Neural crest cell (in vitro differentiated cells): ENCODE data around the gene FLACC1. TPM values are rescaled to one million over a fixed set of nuclear protein-coding genes. Genes with fewer than 3 reads are reported as not detected.
"Not testable (repeated sequence)": the region's sequence is repeated elsewhere in the genome, so short reads cannot be mapped to it uniquely, and the experiment has no call there.

Source experiments
- DNase-seq: peaks from one replicate; pipeline ENCODE4 v3.0.0; 2021; ENCODE audit warnings: low read depth, mixed read lengths, low spot score
- H3K27ac Mint-ChIP-seq: one replicate; pipeline ENCODE4 v1.8.0; 2021; ENCODE audit warnings: mild to moderate bottlenecking, mixed read lengths; ENCODE audit not compliant: unreplicated experiment
- H3K27me3 Mint-ChIP-seq: 2 replicates; pipeline ENCODE4 v1.8.0; 2021; ENCODE audit warnings: low read depth, mild to moderate bottlenecking, mixed read lengths
- H3K36me3 Mint-ChIP-seq: 2 replicates; pipeline ENCODE4 v1.8.0; 2021; ENCODE audit warnings: low read depth, mild to moderate bottlenecking, mixed read lengths
- H3K4me1 Mint-ChIP-seq: 2 replicates; pipeline ENCODE4 v1.8.0; 2021; ENCODE audit warnings: mixed read lengths
- H3K4me3 Mint-ChIP-seq: one replicate; pipeline ENCODE4 v1.8.0; 2021; ENCODE audit warnings: mild to moderate bottlenecking, mixed read lengths
- H3K9me3 Mint-ChIP-seq: 2 replicates; pipeline ENCODE4 v1.8.0; 2021; ENCODE audit warnings: mixed read lengths
- total RNA-seq: library from RNA; stranded (reverse); gene quantifications from 2 replicates; pipeline ENCODE4 v1.2.1, GENCODE V29; 2021
- TF ChIP-seq, protein P1 (sequence below): fragments of 200-600 bp; sonication (generic); conservative IDR thresholded peaks from 2 replicates; pipeline ENCODE4 v1.5.0; 2021; ENCODE audit warnings: antibody characterized with exemption, mild to moderate bottlenecking

Gene FLACC1
- total RNA-seq, 1 donor from 2014 or later = 1.0 TPM

DNA sequence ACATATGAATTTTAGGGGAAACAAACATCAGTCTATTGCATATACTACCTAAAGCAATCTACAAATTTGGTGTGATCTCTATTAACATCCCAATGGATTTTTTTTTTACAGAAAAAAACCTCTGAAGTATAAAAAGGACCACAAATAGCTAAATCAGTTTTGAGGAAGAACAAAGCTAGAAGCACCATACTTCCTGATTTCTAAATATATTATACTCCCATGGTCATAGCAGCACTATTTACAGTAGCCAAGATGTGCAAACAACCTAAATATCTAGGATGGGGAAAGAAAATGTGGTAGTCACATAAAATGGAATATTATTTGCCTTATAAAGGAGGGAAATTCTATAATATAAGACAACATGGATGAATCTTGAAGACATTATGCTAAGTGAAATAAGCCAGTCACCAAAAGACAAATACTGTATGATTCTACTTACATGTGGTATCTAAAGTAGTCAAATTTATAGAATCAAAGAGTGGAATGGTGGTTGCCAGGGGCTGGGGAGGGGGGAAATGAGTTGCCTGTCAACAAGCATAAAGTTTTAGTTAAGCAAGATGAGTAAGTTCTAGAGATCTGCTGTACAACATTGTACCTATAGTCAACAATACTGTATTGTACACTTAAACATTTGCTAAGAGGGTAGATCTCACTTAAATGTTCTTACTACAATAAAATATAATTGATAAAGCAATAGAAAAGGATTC is 114.4 kb downstream of the FLACC1 start:
- H3K36me3 Mint-ChIP-seq = no peaks in the 10 kb centered on the region
- H3K27me3 Mint-ChIP-seq = no peaks in the 10 kb centered on the region
- peaks cover 9% of the 10 kb centered on the region for H3K9me3 Mint-ChIP-seq
- H3K4me3 Mint-ChIP-seq = no peak overlapping the region
- H3K4me1 Mint-ChIP-seq = no peaks in the 10 kb centered on the region
- no peak overlapping the region for H3K27ac Mint-ChIP-seq
- TF ChIP-seq, protein P1, sequence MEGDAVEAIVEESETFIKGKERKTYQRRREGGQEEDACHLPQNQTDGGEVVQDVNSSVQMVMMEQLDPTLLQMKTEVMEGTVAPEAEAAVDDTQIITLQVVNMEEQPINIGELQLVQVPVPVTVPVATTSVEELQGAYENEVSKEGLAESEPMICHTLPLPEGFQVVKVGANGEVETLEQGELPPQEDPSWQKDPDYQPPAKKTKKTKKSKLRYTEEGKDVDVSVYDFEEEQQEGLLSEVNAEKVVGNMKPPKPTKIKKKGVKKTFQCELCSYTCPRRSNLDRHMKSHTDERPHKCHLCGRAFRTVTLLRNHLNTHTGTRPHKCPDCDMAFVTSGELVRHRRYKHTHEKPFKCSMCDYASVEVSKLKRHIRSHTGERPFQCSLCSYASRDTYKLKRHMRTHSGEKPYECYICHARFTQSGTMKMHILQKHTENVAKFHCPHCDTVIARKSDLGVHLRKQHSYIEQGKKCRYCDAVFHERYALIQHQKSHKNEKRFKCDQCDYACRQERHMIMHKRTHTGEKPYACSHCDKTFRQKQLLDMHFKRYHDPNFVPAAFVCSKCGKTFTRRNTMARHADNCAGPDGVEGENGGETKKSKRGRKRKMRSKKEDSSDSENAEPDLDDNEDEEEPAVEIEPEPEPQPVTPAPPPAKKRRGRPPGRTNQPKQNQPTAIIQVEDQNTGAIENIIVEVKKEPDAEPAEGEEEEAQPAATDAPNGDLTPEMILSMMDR = no peak
- DNase-seq = no peak

DNA sequence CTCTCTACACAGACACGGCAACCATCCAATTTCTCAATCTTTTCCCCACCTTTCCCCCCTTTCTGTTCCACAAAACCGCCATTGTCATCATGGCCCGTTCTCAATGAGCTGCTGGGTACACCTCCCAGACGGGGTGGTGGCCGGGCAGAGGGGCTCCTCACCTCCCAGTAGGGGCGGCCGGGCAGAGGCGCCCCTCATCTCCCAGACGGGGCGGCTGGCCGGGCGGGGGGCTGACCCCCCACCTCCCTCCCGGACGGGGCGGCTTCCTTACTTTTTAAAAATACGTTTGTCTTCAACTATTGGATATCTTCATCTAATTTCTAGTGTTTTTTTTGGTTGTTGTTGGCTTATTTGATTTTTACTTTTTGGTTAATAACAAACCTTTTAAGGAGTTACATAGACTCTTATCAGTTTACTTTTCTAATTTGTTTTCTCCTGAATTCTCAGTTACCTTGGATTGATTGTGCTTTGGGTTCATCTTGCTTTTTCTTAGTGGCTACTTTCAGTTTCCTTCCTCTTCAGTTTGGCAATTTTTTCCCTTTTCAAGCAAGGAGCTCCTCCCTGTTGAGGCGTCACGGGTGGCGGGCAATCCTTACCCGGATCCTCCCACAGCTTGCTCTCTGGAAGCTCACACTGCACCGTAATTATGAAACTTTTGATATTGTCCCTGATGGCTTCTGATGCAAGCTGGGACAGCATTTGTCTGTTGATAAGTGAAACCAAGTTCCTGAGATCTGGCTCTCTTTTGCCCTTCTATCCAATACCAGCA is 117.8 kb downstream of the FLACC1 start:
- H3K27me3 Mint-ChIP-seq, H3K36me3 Mint-ChIP-seq, DNase-seq, H3K9me3 Mint-ChIP-seq, H3K27ac Mint-ChIP-seq, H3K4me3 Mint-ChIP-seq, H3K4me1 Mint-ChIP-seq: not testable (repeated sequence)

Other genes starting within 250 kb of the FLACC1 start
- gene CFLAR, start 241.2 kb downstream of the FLACC1 start, total RNA-seq = 14.4 and 16.7 TPM in 2 replicates
- gene CASP10, start 174.2 kb downstream of the FLACC1 start, total RNA-seq = not detected in 2 replicates
- 1.9 and 2.5 TPM in 2 replicates for gene CASP8, start 96.8 kb downstream of the FLACC1 start, total RNA-seq
- gene TRAK2, start 94.1 kb upstream of the FLACC1 start, total RNA-seq = 13.4 and 14.2 TPM in 2 replicates
- 40.4 and 42.2 TPM in 2 replicates for gene STRADB, start 94.4 kb upstream of the FLACC1 start, total RNA-seq